Endodermal cell (in vitro differentiated cells): Measurements from ENCODE around the gene MLLT1. TPM values are rescaled to one million over a fixed set of nuclear protein-coding genes. Genes with fewer than 3 reads are reported as not detected.
A peak's percentile ranks its signal among the peaks of the same experiment; 100 is the strongest.

Source experiments
- DNase-seq: peaks from one replicate; pipeline ENCODE4 v3.0.0-alpha.2; 2017
- H3K27ac ChIP-seq: 2 replicates; pipeline ENCODE4 v1.5.1; 2013; ENCODE audit warnings: mild to moderate bottlenecking, low read depth, low read length, moderate library complexity
- H3K27me3 ChIP-seq: 2 replicates; pipeline ENCODE4 v1.6.1; 2013; ENCODE audit warnings: mild to moderate bottlenecking, low read length, moderate library complexity; ENCODE audit not compliant: insufficient read depth, control insufficient read depth, poor library complexity, severe bottlenecking
- H3K36me3 ChIP-seq: 2 replicates; pipeline ENCODE4 v1.7.0; 2013; ENCODE audit warnings: mild to moderate bottlenecking, low read length, moderate library complexity; ENCODE audit not compliant: control insufficient read depth, insufficient read depth
- H3K4me1 ChIP-seq: one replicate; pipeline ENCODE4 v1.7.0; 2013; ENCODE audit warnings: low read length; ENCODE audit not compliant: control insufficient read depth, insufficient read depth
- H3K4me3 ChIP-seq: 2 replicates; pipeline ENCODE4 v1.5.1; 2013; ENCODE audit warnings: mild to moderate bottlenecking, low read length, moderate library complexity
- H3K9ac ChIP-seq: 2 replicates; pipeline ENCODE4 v1.6.1; 2013; ENCODE audit warnings: mild to moderate bottlenecking, low read length, moderate library complexity; ENCODE audit not compliant: poor library complexity, severe bottlenecking; ENCODE audit errors: extremely low read depth
- H3K9me3 ChIP-seq: 2 replicates; pipeline ENCODE4 v1.6.1; 2013; ENCODE audit warnings: mild to moderate bottlenecking, low read length, moderate library complexity; ENCODE audit not compliant: control insufficient read depth
- H3K27ac Mint-ChIP-seq: 2 replicates; pipeline ENCODE4 v1.8.0; 2020; ENCODE audit warnings: mixed read lengths
- H3K27me3 Mint-ChIP-seq: 2 replicates; pipeline ENCODE4 v1.8.0; 2021; ENCODE audit warnings: mild to moderate bottlenecking, mixed read lengths; ENCODE audit not compliant: insufficient read depth
- H3K36me3 Mint-ChIP-seq: 2 replicates; pipeline ENCODE4 v1.8.0; 2020; ENCODE audit warnings: low read depth, mixed read lengths
- H3K4me1 Mint-ChIP-seq: 2 replicates; pipeline ENCODE4 v1.8.0; 2020; ENCODE audit warnings: mixed read lengths
- H3K4me3 Mint-ChIP-seq: 2 replicates; pipeline ENCODE4 v1.8.0; 2020; ENCODE audit warnings: mild to moderate bottlenecking, moderate library complexity, mixed read lengths
- H3K9me3 Mint-ChIP-seq: 2 replicates; pipeline ENCODE4 v1.8.0; 2020; ENCODE audit warnings: mild to moderate bottlenecking, mixed read lengths
- CTCF ChIP-seq: fragments of 200-600 bp; sonication (generic); conservative IDR thresholded peaks from 2 replicates; pipeline ENCODE4 v1.5.0; 2021; ENCODE audit warnings: antibody characterized with exemption, mild to moderate bottlenecking
- WGBS, 2 experiments: methylation state at CpG; one replicate each; pipeline versions ENCODE4 v1.1.5 to v1.1.7; 2013; ENCODE audit warnings: missing lambda C conversion rate in 2 of 2, mixed read lengths in 1 of 2; ENCODE audit not compliant: insufficient coverage in 1 of 2, insufficient read length in 1 of 2; 5-methylcytosine and 5-hydroxymethylcytosine counted together
- total RNA-seq, 2 donors: library from RNA; stranded (reverse); fragmentation: NEBNext Ultra II Directional in 1 of 2; extraction: Animal tissue kit (Norgen Biotek cat#: 25700) in 1 of 2; gene quantifications; 2 replicates in 1 of 2; 3 replicates in 1 of 2; pipeline ENCODE4 v1.2.1, GENCODE V29; 2021

MLLT1 gene
- total RNA-seq, 2 donors from 2014 or later, result 50.1 to 51.8 TPM

- 84 to 89% methylated on average over 3 to 8 of the region's 8 CpGs for WGBS, 2 experiments
- H3K9me3 ChIP-seq, result no peaks in the 10 kb centered on the region
- H3K4me1 Mint-ChIP-seq, result peaks cover 5% of the 10 kb centered on the region
- no peak overlapping the region for H3K27ac Mint-ChIP-seq
- no peak overlapping the region for H3K4me3 Mint-ChIP-seq
- no peaks in the 10 kb centered on the region for H3K27me3 Mint-ChIP-seq
- peaks cover 3% of the 10 kb centered on the region for H3K36me3 Mint-ChIP-seq
- H3K27me3 ChIP-seq, result no peaks in the 10 kb centered on the region
- no peak overlapping the region for H3K9ac ChIP-seq
- no peak overlapping the region for H3K4me3 ChIP-seq
- no peak for TF ChIP-seq CTCF
- peaks cover 16% of the 10 kb centered on the region for H3K36me3 ChIP-seq
- no peak overlapping the region for H3K27ac ChIP-seq
- no peaks in the 10 kb centered on the region for H3K9me3 Mint-ChIP-seq
- H3K4me1 ChIP-seq, result peaks cover 15% of the 10 kb centered on the region
- no peak for DNase-seq
Observed at GRCh38 chr19:6219147-6219525, 60.6 kb downstream of the MLLT1 start.

GRCh38 chr19:6218491-6219146 lies 61.2 kb downstream of the MLLT1 start:
- Histone ChIP-seq H3K27ac (no peak overlapping the region), H3K27me3 (no peaks in the 10 kb centered on the region), H3K9me3 (no peaks in the 10 kb centered on the region), H3K4me3 (no peak overlapping the region), H3K9ac (no peak overlapping the region), H3K4me1 (peaks cover 15% of the 10 kb centered on the region), H3K36me3 (peaks cover 16% of the 10 kb centered on the region)
- peak; percentile 98 for DNase-seq
- Mint-ChIP-seq H3K9me3 (no peaks in the 10 kb centered on the region), H3K27ac (peak overlapping the region; percentile 76), H3K36me3 (peaks cover 3% of the 10 kb centered on the region), H3K4me1 (peaks cover 5% of the 10 kb centered on the region), H3K4me3 (no peak overlapping the region), H3K27me3 (no peaks in the 10 kb centered on the region)
- WGBS, 2 experiments, result 72 to 75% methylated on average over 3 to 18 of the region's 18 CpGs
- TF ChIP-seq CTCF, result peak; percentile 96

- no peak overlapping the region for H3K4me3 ChIP-seq
- H3K27me3 Mint-ChIP-seq, result no peaks in the 10 kb centered on the region
- H3K9me3 ChIP-seq, result no peaks in the 10 kb centered on the region
- no peak overlapping the region for H3K4me3 Mint-ChIP-seq
- no peak for TF ChIP-seq CTCF
- WGBS, 2 experiments, result 88 to 92% methylated on average over 9 to 17 of the region's 17 CpGs
- H3K36me3 ChIP-seq, result peaks cover 16% of the 10 kb centered on the region
- no peaks in the 10 kb centered on the region for H3K27me3 ChIP-seq
- peak overlapping the region; percentile 41 for H3K9ac ChIP-seq
- DNase-seq, result no peak
- no peaks in the 10 kb centered on the region for H3K9me3 Mint-ChIP-seq
- peaks cover 5% of the 10 kb centered on the region for H3K4me1 Mint-ChIP-seq
- H3K27ac ChIP-seq, result peak overlapping the region; percentile 95
- H3K36me3 Mint-ChIP-seq, result peaks cover 3% of the 10 kb centered on the region
- H3K4me1 ChIP-seq, result peaks cover 15% of the 10 kb centered on the region
- H3K27ac Mint-ChIP-seq, result no peak overlapping the region
Observed at GRCh38 chr19:6217752-6218334, 61.9 kb downstream of the MLLT1 start.
